HG02885 (cell line): Measurements from ENCODE around the gene GOPC.
"Not testable (repeated sequence)": the region's sequence is repeated elsewhere in the genome, so short reads cannot be mapped to it uniquely, and the experiment has no call there.

Experiments
- ATAC-seq: cut with Tn5 transposase; IDR thresholded peaks from one replicate; pipeline ENCODE4 v1.9.1; 2021; ENCODE audit warnings: mild to moderate bottlenecking; ENCODE audit not compliant: unreplicated experiment, poor library complexity

Gene GOPC

GRCh38 chr6:117520603-117521395 lies 81.5 kb downstream of the GOPC start:
- ATAC-seq = no peak

- ATAC-seq = no peak
These were observed 83.4 kb downstream of the GOPC start for GRCh38 chr6:117518870-117519269.

- not testable (repeated sequence) for ATAC-seq
These were observed 84.3 kb downstream of the GOPC start for GRCh38 chr6:117517995-117518394.

- ATAC-seq = no peak
These were observed 87.0 kb downstream of the GOPC start for GRCh38 chr6:117515326-117515725.

GRCh38 chr6:117514655-117515054 lies 87.7 kb downstream of the GOPC start:
- no peak for ATAC-seq

GRCh38 chr6:117513778-117514365 lies 88.4 kb downstream of the GOPC start:
- no peak for ATAC-seq

GRCh38 chr6:117512987-117513573 lies 89.2 kb downstream of the GOPC start:
- ATAC-seq = no peak

- ATAC-seq = no peak
These were observed 90.1 kb downstream of the GOPC start for GRCh38 chr6:117512056-117512828.
